Right lobe of liver (tissue), 4 donors: ENCODE data around the gene DNAJC24.

Experiments used
- CTCF ChIP-seq, 4 donors: fragments of 200-600 bp in 3 of 4; fragments of 450-650 bp in 1 of 4; IDR thresholded peaks; one replicate each; pipeline versions ENCODE4 v1.5.1 to v1.8.0; 2016 to 2022; ENCODE audit warnings: antibody characterized with exemption in 4 of 4, mild to moderate bottlenecking in 2 of 4
- POLR2A ChIP-seq: fragments of 450-650 bp; IDR thresholded peaks from one replicate; pipeline ENCODE4 v1.6.1; 2017; ENCODE audit warnings: antibody characterized with exemption, mild to moderate bottlenecking
- donor health status: DM: no; HTN: no; CAD: no.
- donor health status: DM: no; HTN: no; CAD: no.
- donor health status: DM: no; HTN: yes; CAD: no.

- TF ChIP-seq CTCF (IDR thresholded peaks at IDR 0.05), result no peak
- no peak for TF ChIP-seq POLR2A
Observed at GRCh38 chr11:31455177-31455576, 85.5 kb downstream of the DNAJC24 start.
